H1 (cell line): Measurements from ENCODE around the gene CPLANE1. TPM values are rescaled to one million over a fixed set of nuclear protein-coding genes. Genes with fewer than 3 reads are reported as not detected.

Experiments
- CTCF ChIA-PET: fragments of 300-600 bp; sonication (Branson Sonifier 250); formaldehyde crosslinking; loops from one replicate; lab custom pipeline; 2021; ENCODE audit not compliant: partially characterized antibody; lab: Charles Lee
- POLR2A ChIA-PET: fragments of 300-600 bp; sonication (Branson Sonifier 250); formaldehyde crosslinking; loops from one replicate; lab custom pipeline; 2021; ENCODE audit warnings: inconsistent platforms; ENCODE audit not compliant: partially characterized antibody; lab: Charles Lee
- DNase-seq, 2 experiments: peaks; one replicate each; pipeline versions ENCODE4 v3.0.0 to v3.0.0-alpha.2; 2010 to 2022; ENCODE audit warnings: low spot score in 2 of 2, low read depth in 1 of 2, mixed read lengths in 1 of 2
- FAIRE-seq: peaks from 2 replicates; lab custom pipeline; 2011; peaks lifted over from hg19 to GRCh38; lab: Jason Lieb, UNC
- H2AFZ ChIP-seq: 2 replicates; pipeline ENCODE4 v1.8.1; 2012; ENCODE audit warnings: low read length, inconsistent platforms
- H2AK5ac ChIP-seq: 2 replicates; pipeline ENCODE4 v1.6.1; 2013; ENCODE audit warnings: low read depth, low read length
- H2BK120ac ChIP-seq: replicated peaks from 2 replicates; pipeline ENCODE3; 2013; ENCODE audit warnings: low read depth, low read length, inconsistent platforms
- H2BK12ac ChIP-seq: 2 replicates; pipeline ENCODE4 v1.6.1; 2013; ENCODE audit warnings: low read depth, low read length
- H2BK15ac ChIP-seq: 2 replicates; pipeline ENCODE4 v1.6.1; 2013; ENCODE audit warnings: low read length
- H2BK20ac ChIP-seq: 2 replicates; pipeline ENCODE4 v1.6.1; 2013; ENCODE audit warnings: low read length
- H2BK5ac ChIP-seq: 2 replicates; pipeline ENCODE4 v1.6.1; 2013; ENCODE audit warnings: low read depth, low read length
- H3K14ac ChIP-seq: 2 replicates; pipeline ENCODE4 v1.6.1; 2013; ENCODE audit warnings: inconsistent platforms; ENCODE audit not compliant: insufficient read length
- H3K18ac ChIP-seq: 2 replicates; pipeline ENCODE4 v1.6.1; 2013; ENCODE audit warnings: low read length; ENCODE audit errors: extremely low read depth
- H3K23ac ChIP-seq: 2 replicates; pipeline ENCODE4 v1.6.1; 2013; ENCODE audit warnings: inconsistent platforms; ENCODE audit not compliant: insufficient read length
- H3K23me2 ChIP-seq: 2 replicates; pipeline ENCODE4 v1.6.1; 2013; ENCODE audit warnings: low read depth, low read length
- H3K27ac ChIP-seq: 2 replicates; pipeline ENCODE4 v1.6.1; 2011; ENCODE audit warnings: low read depth, low read length, inconsistent platforms
- H3K27me3 ChIP-seq, 4 experiments: replicated peaks in 1 of 4; 1 replicate in 1 of 4; 2 replicates in 3 of 4; pipeline versions ENCODE4 v1.6.1 to v1.8.1; 2011 to 2013; ENCODE audit warnings: low read length in 3 of 4, mild to moderate bottlenecking in 3 of 4, inconsistent platforms in 2 of 4, mixed read lengths in 2 of 4, moderate library complexity in 1 of 4; ENCODE audit not compliant: control insufficient read depth in 3 of 4, insufficient read depth in 3 of 4; ENCODE audit errors: extremely low read depth in 1 of 4
- H3K36me3 ChIP-seq, 4 experiments: 2 replicates each; pipeline versions ENCODE4 v1.6.1 to v1.8.1; 2011 to 2013; ENCODE audit warnings: mild to moderate bottlenecking in 4 of 4, low read length in 3 of 4, moderate library complexity in 2 of 4, control low read depth in 1 of 4, inconsistent platforms in 1 of 4; ENCODE audit not compliant: insufficient read depth in 4 of 4, control insufficient read depth in 2 of 4
- H3K4ac ChIP-seq: replicated peaks from 2 replicates; pipeline ENCODE3; 2013; ENCODE audit warnings: low read length, low read depth, mixed read lengths, inconsistent platforms; ENCODE audit not compliant: insufficient read length
- H3K4me1 ChIP-seq, 4 experiments: replicated peaks in 1 of 4; 1 replicate in 1 of 4; 2 replicates in 3 of 4; pipeline versions ENCODE4 v1.6.1 to v1.8.1; 2011 to 2013; ENCODE audit warnings: low read length in 3 of 4, inconsistent platforms in 2 of 4, mixed read lengths in 1 of 4; ENCODE audit not compliant: insufficient read depth in 4 of 4, control insufficient read depth in 3 of 4
- H3K4me2 ChIP-seq, 2 experiments: 2 replicates each; pipeline versions ENCODE4 v1.6.1 to v1.8.1; 2011 to 2013; ENCODE audit warnings: low read depth in 2 of 2, low read length in 2 of 2, control low read depth in 1 of 2, inconsistent platforms in 1 of 2, mild to moderate bottlenecking in 1 of 2; ENCODE audit not compliant: insufficient read depth in 1 of 2
- H3K4me3 ChIP-seq, 4 experiments: fragments of 200-600, 300-600 bp in 1 of 4; sonication (generic), shearing (Covaris generic), sonication (Bioruptor Twin) in 1 of 4; 2 replicates each; pipeline versions ENCODE4 v1.5.1 to v1.8.1; 2011 to 2016; ENCODE audit warnings: low read length in 4 of 4, low read depth in 3 of 4, control low read depth in 2 of 4, inconsistent platforms in 2 of 4, mild to moderate bottlenecking in 2 of 4, mixed read lengths in 1 of 4, moderate library complexity in 1 of 4; ENCODE audit not compliant: insufficient read depth in 2 of 4; ENCODE audit errors: extremely low read depth in 1 of 4
- H3K56ac ChIP-seq: replicated peaks from 2 replicates; pipeline ENCODE3; 2013; ENCODE audit warnings: low read depth, mild to moderate bottlenecking, mixed read lengths, low read length, inconsistent platforms; ENCODE audit not compliant: insufficient read length
- H3K79me1 ChIP-seq: 2 replicates; pipeline ENCODE4 v1.6.1; 2013; ENCODE audit warnings: low read depth, low read length, control low read depth
- H3K79me2 ChIP-seq, 2 experiments: 2 replicates each; pipeline versions ENCODE4 v1.6.1 to v1.8.1; 2012 to 2013; ENCODE audit warnings: low read length in 2 of 2, mild to moderate bottlenecking in 2 of 2, inconsistent platforms in 1 of 2; ENCODE audit not compliant: insufficient read depth in 2 of 2, control insufficient read depth in 1 of 2
- H3K9ac ChIP-seq, 4 experiments: replicated peaks in 1 of 4; 1 replicate in 1 of 4; 2 replicates in 3 of 4; pipeline versions ENCODE4 v1.6.1 to v1.8.1; 2011 to 2013; ENCODE audit warnings: low read depth in 3 of 4, low read length in 3 of 4, control low read depth in 2 of 4, mild to moderate bottlenecking in 2 of 4, moderate library complexity in 2 of 4, inconsistent platforms in 1 of 4; ENCODE audit errors: extremely low read depth in 1 of 4
- H3K9me3 ChIP-seq, 2 experiments: 2 replicates each; pipeline versions ENCODE4 v1.6.1 to v1.8.1; 2012 to 2013; ENCODE audit warnings: mild to moderate bottlenecking in 2 of 2, moderate library complexity in 2 of 2, control low read depth in 1 of 2, inconsistent platforms in 1 of 2, low read depth in 1 of 2, low read length in 1 of 2, mixed read lengths in 1 of 2; ENCODE audit not compliant: insufficient read depth in 2 of 2
- H4K20me1 ChIP-seq, 2 experiments: replicated peaks in 1 of 2; 2 replicates each; pipeline versions ENCODE3 to v1.8.1; 2011 to 2013; ENCODE audit warnings: inconsistent platforms in 2 of 2, low read length in 2 of 2, mild to moderate bottlenecking in 1 of 2; ENCODE audit not compliant: insufficient read depth in 2 of 2, control insufficient read depth in 1 of 2
- H4K5ac ChIP-seq: 2 replicates; pipeline ENCODE4 v1.6.1; 2013; ENCODE audit warnings: low read length, low read depth, mixed read lengths, inconsistent platforms; ENCODE audit not compliant: insufficient read length
- H4K8ac ChIP-seq: 2 replicates; pipeline ENCODE4 v1.8.0; 2013; ENCODE audit warnings: mild to moderate bottlenecking, moderate library complexity, low read length, inconsistent platforms; ENCODE audit not compliant: insufficient read depth; ENCODE audit errors: extremely low read depth
- H4K91ac ChIP-seq: replicated peaks from 2 replicates; pipeline ENCODE3; 2013; ENCODE audit warnings: low read length, mixed read lengths, inconsistent platforms; ENCODE audit not compliant: insufficient read length
- CBX8 ChIP-seq: fragments of 300-800, 300-1000 bp; sonication (generic); IDR thresholded peaks from 2 replicates; pipeline ENCODE4 v1.7.1; 2016; ENCODE audit warnings: low read depth, low read length, borderline replicate concordance
- KDM1A ChIP-seq: fragments of 200-600, 300-600 bp; sonication (generic); IDR thresholded peaks from 2 replicates; pipeline ENCODE4 v1.7.1; 2016; ENCODE audit warnings: mild to moderate bottlenecking, low read length, borderline replicate concordance
- NANOG ChIP-seq: IDR thresholded peaks from 2 replicates; pipeline ENCODE4 v1.6.1; 2011; ENCODE audit warnings: low read length, low read depth, mild to moderate bottlenecking, inconsistent platforms; ENCODE audit not compliant: insufficient read depth, poor library complexity, severe bottlenecking
- NRF1 ChIP-seq: IDR thresholded peaks from 2 replicates; pipeline ENCODE4 v1.6.1; 2011; ENCODE audit warnings: mild to moderate bottlenecking, low read depth, low read length, improper control_type of control experiment
- RXRA ChIP-seq: IDR thresholded peaks from 2 replicates; pipeline ENCODE4 v1.6.1; 2011; ENCODE audit warnings: low read depth, mild to moderate bottlenecking, low read length, moderate library complexity; ENCODE audit not compliant: insufficient read depth
- SIN3A ChIP-seq, 2 experiments: IDR thresholded peaks in 1 of 2; conservative IDR thresholded peaks in 1 of 2; 2 replicates each; pipeline ENCODE4 v1.6.1; 2011 to 2012; ENCODE audit warnings: low read length in 2 of 2, improper control_type of control experiment in 1 of 2, low read depth in 1 of 2, mild to moderate bottlenecking in 1 of 2
- TEAD4 ChIP-seq: IDR thresholded peaks from 2 replicates; pipeline ENCODE4 v1.6.1; 2012; ENCODE audit warnings: low read depth, low read length, inconsistent platforms, mixed read lengths
- YY1 ChIP-seq: IDR thresholded peaks from 2 replicates; pipeline ENCODE4 v1.6.1; 2011; ENCODE audit warnings: low read depth, mild to moderate bottlenecking, low read length
- WGBS, 2 experiments: shearing (Covaris generic) in 1 of 2; methylation state at CpG; one replicate each; pipeline versions ENCODE4 v1.1.6 to v1.1.7; 2013 to 2015; ENCODE audit warnings: low lambda C conversion rate in 2 of 2, mixed read lengths in 2 of 2, inconsistent platforms in 1 of 2, low coverage in 1 of 2, missing lambda C conversion rate in 1 of 2; ENCODE audit not compliant: insufficient replicate concordance in 2 of 2, insufficient coverage in 1 of 2, insufficient read length in 1 of 2; ENCODE audit errors: extremely low coverage in 1 of 2, missing lambda C conversion rate in 1 of 2; 5-methylcytosine and 5-hydroxymethylcytosine counted together
- polyA plus RNA-seq, 7 experiments: library from polyadenylated mRNA; depleted of rRNA in 3 of 7; stranded (reverse) in 5 of 7; unstranded in 2 of 7; fragments of >200 nt in 5 of 7; fragments of 200-250 nt in 2 of 7; gene quantifications; 1 replicate in 5 of 7; 2 replicates in 1 of 7; 4 replicates in 1 of 7; pipeline versions ENCODE4 v1.2.1 to v1.2.3, GENCODE V29; 2011 to 2013; ENCODE audit warnings: missing spikeins in 2 of 7, mixed read lengths in 2 of 7
- total RNA-seq: library from RNA; stranded (reverse); fragmentation: NEBNext Ultra II Directional; extraction: Animal tissue kit (Norgen Biotek cat#: 25700); gene quantifications from 2 replicates; pipeline ENCODE4 v1.2.1, GENCODE V29; 2021
- TF ChIP-seq, protein P1 (sequence below): IDR thresholded peaks from 2 replicates; pipeline ENCODE4 v1.6.1; 2011; ENCODE audit warnings: low read length, improper control_type of control experiment

Gene CPLANE1
- total and polyA plus RNA-seq, 2 of the 8 experiments (the other 6 are each of a cell fraction or from before 2014, with no cell fraction given) = 2.2 to 8.8 TPM

DNA sequence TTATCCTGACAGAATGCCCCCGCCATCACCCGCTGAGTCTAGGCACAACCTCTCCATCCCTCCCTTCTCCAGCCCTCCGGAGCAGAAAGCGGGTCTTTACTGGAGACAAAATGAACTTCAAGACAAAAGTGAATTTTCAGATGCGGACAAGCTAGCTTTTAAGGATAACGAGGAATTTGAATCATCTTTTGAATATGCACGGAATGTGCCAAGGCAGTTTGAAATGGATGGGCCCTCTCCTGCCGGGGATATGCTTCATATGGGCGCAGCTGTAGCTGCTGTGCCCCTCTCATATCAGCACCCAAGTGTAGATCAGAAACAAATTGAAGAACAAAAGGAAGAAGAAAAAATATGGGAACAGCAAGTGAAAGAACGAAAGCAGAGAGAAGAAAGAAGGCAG is 37.5 kb downstream of the CPLANE1 start:
- Histone ChIP-seq H4K91ac (no peak overlapping the region), H2AFZ (no peak overlapping the region), H2BK5ac (no peak overlapping the region), H2BK15ac (no peak overlapping the region), H2AK5ac (no peak overlapping the region), H3K27ac (no peak overlapping the region), H3K18ac (no peak overlapping the region), H3K79me1 (no peaks in the 10 kb centered on the region), H2BK12ac (no peak overlapping the region), H3K36me3 (no peaks in the 10 kb centered on the region), H3K23ac (no peak overlapping the region), H3K4me2 (no peak overlapping the region), H4K8ac (no peak overlapping the region), H2BK120ac (no peak overlapping the region), H3K56ac (no peak overlapping the region), H3K4ac (no peak overlapping the region), H4K5ac (no peak overlapping the region), H3K14ac (no peak overlapping the region), H3K4me3 (no peak overlapping the region), H3K23me2 (no peaks in the 10 kb centered on the region), H3K79me2 (no peaks in the 10 kb centered on the region), H3K4me1 (no peaks in the 10 kb centered on the region), H4K20me1 (no peaks in the 10 kb centered on the region), H2BK20ac (no peak overlapping the region), H3K9ac (no peak overlapping the region), H3K27me3 (no peaks in the 10 kb centered on the region), H3K9me3 (no peaks in the 10 kb centered on the region)
- 91% methylated on average over 10 of the region's 10 CpGs; no CpG with 5 or more reads in 1 of the 2 experiments for WGBS, 2 experiments
- CTCF ChIA-PET = interaction anchor here (0.7 kb wide), 1 partner anchor 304 kb away, joined by 3 read pairs; no protein-coding TSS in a partner anchor
- no peak for FAIRE-seq
- POLR2A ChIA-PET = no interaction called here
- DNase-seq = no peak
- TF ChIP-seq KDM1A (no peak), NRF1 (no peak), SIN3A (conservative IDR thresholded peaks at IDR 0.05 in 1 of 2, IDR thresholded peaks at IDR 0.05 in 1 of 2; ENCODE audit: low read depth in 1 of 2, low read length in 2 of 2) (no peak), RXRA (no peak), YY1 (no peak), NANOG (no peak), CBX8 (no peak), TEAD4 (no peak)
- TF ChIP-seq, protein P1, sequence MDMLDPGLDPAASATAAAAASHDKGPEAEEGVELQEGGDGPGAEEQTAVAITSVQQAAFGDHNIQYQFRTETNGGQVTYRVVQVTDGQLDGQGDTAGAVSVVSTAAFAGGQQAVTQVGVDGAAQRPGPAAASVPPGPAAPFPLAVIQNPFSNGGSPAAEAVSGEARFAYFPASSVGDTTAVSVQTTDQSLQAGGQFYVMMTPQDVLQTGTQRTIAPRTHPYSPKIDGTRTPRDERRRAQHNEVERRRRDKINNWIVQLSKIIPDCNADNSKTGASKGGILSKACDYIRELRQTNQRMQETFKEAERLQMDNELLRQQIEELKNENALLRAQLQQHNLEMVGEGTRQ = no peak
